Heart left ventricle (tissue), 16 donors: ENCODE results near the gene SRBD1. TPM values are rescaled to one million over a fixed set of nuclear protein-coding genes. Genes with fewer than 3 reads are reported as not detected.

Experiments
- ATAC-seq, 4 donors: fragments of 200-7000 bp; cut with Tn5 transposase; one replicate each; pipeline ENCODE4 v1.9.1; 2020 to 2022; ENCODE audit warnings: moderate library complexity in 4 of 4, mild to moderate bottlenecking in 3 of 4, moderate number of reproducible peaks in 1 of 4
- DNase-seq, 5 donors: peaks; one replicate each; pipeline ENCODE4 v3.0.0-alpha.2; 2020
- H3K27ac ChIP-seq, 12 donors: fragments of 200-600 bp; sonication (generic) in 4 of 12; one replicate each; pipeline versions ENCODE4 v1.5.0 to v1.8.0; 2016 to 2022; ENCODE audit warnings: mild to moderate bottlenecking in 2 of 12
- H3K27me3 ChIP-seq, 9 donors: fragments of 200-600 bp; sonication (generic) in 2 of 9; one replicate each; pipeline versions ENCODE4 v1.5.1 to v1.8.0; 2016 to 2022; ENCODE audit warnings: mild to moderate bottlenecking in 3 of 9
- H3K36me3 ChIP-seq, 9 donors: fragments of 200-600 bp; sonication (generic) in 2 of 9; one replicate each; pipeline versions ENCODE4 v1.5.0 to v1.8.0; 2018 to 2022; ENCODE audit warnings: mild to moderate bottlenecking in 2 of 9
- H3K4me1 ChIP-seq, 12 donors: fragments of 200-600 bp; sonication (generic) in 4 of 12; one replicate each; pipeline versions ENCODE4 v1.5.0 to v1.8.0; 2016 to 2022; ENCODE audit warnings: mild to moderate bottlenecking in 3 of 12
- H3K4me3 ChIP-seq, 12 donors: fragments of 200-600 bp; sonication (generic) in 4 of 12; one replicate each; pipeline versions ENCODE4 v1.5.0 to v1.8.0; 2017 to 2022; ENCODE audit warnings: mild to moderate bottlenecking in 9 of 12, moderate library complexity in 4 of 12
- H3K9me3 ChIP-seq, 12 donors: fragments of 200-600 bp; sonication (generic) in 4 of 12; one replicate each; pipeline versions ENCODE4 v1.5.0 to v1.8.0; 2016 to 2022; ENCODE audit warnings: mild to moderate bottlenecking in 1 of 12
- POLR2A ChIP-seq, 2 donors: fragments of 450-650 bp; IDR thresholded peaks; one replicate each; pipeline ENCODE4 v1.6.1; 2017; ENCODE audit warnings: antibody characterized with exemption in 2 of 2, mild to moderate bottlenecking in 2 of 2, moderate library complexity in 2 of 2
- WGBS, 4 donors: extraction: QIAGEN DNeasy Blood & Tissue Kit in 2 of 4; methylation state at CpG; one replicate each; pipeline versions ENCODE4 v1.1.5 to v1.1.7; 2013 to 2018; 5-methylcytosine and 5-hydroxymethylcytosine counted together
- intact Hi-C, 10 donors: fragments of 100-400 bp; cut with DNase I; formaldehyde crosslinking; loops; one replicate each; pipeline versions ENCODE4 v1.11.1 to v1.14.2; 2022
- polyA plus RNA-seq, 2 donors: library from polyadenylated mRNA; stranded (reverse); fragments of 200-250 nt; gene quantifications; one replicate each; pipeline ENCODE4 v1.2.3, GENCODE V29; 2013
- total RNA-seq, 9 donors: library from RNA; depleted of rRNA in 2 of 9; stranded (reverse); fragments of >200 nt in 2 of 9; fragmentation: NEBNext Ultra II Directional in 3 of 9; extraction: Animal tissue kit (Norgen Biotek cat#: 25700) in 3 of 9; gene quantifications; one replicate each; pipeline versions ENCODE4 v1.1.0 to v1.2.4, GENCODE V29; 2016 to 2023
- TF ChIP-seq, protein P1 (sequence below), 12 donors: fragments of 200-600 bp; sonication (generic) in 4 of 12; IDR thresholded peaks; one replicate each; pipeline versions ENCODE4 v1.5.0 to v1.8.0; 2018 to 2022; ENCODE audit warnings: antibody characterized with exemption in 12 of 12, mild to moderate bottlenecking in 5 of 12
- donor health status: ischemic (EF 13 %, LVEDD 7.1; RV severe dilation, severe dysfunction).
- donor health status: healthy with polysubstance abuse.
- donor health status: DM: no; HTN: yes; CAD: no.
- donor health status: DM: no; HTN: no; CAD: no.
- donor health status: ischemic (EF 25% LVEDD 6.9; RV normal size, moderate dysfunction).
- donor health status: ischemic (EF 25% LVEDD 5.7; RV mildly dilated, moderate dysfunction).
- donor health status: healthy.
- donor health status: DM: yes; HTN: yes; CAD: no.
- donor health status: ischemic (EF 35%, LVEDD 5.7; RV mildly dilated, moderate dysfunction).
- donor health status: nonischemic (EF 11% LVEDD 7.7; RV severe dilation, severe dysfunction).
- donor health status: DM: yes; HTN: yes; CAD: no.
- donor health status: PGD.
- donor health status: ischemic (EF 29% LVEDD 5.4; RV normal size, mild dysfunction).
- donor health status: nonischemic (EF 23%, LVEDD 6.1; RV moderate dilation, normal function).

Gene SRBD1
- total and polyA plus RNA-seq, 11 donors, result 3.0 to 16.9 (median 10.2) TPM

DNA sequence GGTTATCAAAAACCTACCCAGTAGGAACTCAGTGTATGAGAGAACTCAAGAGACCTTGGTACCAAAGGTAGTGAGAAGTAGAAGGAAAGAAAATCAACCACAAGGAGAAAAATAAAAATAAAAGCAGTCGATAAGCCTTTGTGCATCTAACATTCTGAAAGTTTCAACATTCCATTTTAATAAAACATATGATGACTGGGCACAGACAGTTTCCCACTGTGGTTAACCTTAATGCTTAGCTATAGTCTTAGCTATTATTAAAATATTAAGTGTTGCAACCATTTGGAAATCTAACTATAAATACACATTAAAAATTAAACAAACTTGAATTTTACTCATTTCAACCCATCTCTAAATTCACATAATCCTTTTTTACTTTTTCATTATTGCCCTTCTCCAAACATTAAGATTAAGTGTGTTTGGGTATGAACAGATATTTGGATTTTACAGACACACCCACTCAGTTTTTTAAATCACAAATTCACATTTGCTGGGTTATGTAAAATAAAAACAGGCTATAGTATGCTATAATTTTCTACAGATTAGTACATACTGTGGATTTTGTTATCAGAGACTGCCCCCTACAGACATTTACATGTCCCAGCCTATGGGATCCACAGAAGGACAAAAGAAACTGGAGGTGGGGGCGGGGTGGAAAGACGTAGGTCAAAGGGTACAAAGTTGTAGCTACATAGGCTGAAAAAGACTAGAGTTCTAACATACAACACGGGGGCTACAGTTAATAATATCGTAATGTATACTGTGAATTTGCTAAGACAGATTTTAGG is 32.8 kb downstream of the SRBD1 start:
- DNase-seq (no peak), ATAC-seq (no peak)
- 88 to 90% (median 89%) methylated on average over 5 of the region's 5 CpGs for WGBS, 4 donors
- Histone ChIP-seq H3K9me3 (no peaks in the 10 kb centered on the region), H3K4me1 (peaks cover 0 to 6% (median 0%) of the 10 kb centered on the region in 12 donors), H3K4me3 (no peak overlapping the region), H3K36me3 (peaks cover 0 to 54% (median 18%) of the 10 kb centered on the region in 9 donors), H3K27ac (no peak overlapping the region), H3K27me3 (no peaks in the 10 kb centered on the region)
- TF ChIP-seq, protein P1, sequence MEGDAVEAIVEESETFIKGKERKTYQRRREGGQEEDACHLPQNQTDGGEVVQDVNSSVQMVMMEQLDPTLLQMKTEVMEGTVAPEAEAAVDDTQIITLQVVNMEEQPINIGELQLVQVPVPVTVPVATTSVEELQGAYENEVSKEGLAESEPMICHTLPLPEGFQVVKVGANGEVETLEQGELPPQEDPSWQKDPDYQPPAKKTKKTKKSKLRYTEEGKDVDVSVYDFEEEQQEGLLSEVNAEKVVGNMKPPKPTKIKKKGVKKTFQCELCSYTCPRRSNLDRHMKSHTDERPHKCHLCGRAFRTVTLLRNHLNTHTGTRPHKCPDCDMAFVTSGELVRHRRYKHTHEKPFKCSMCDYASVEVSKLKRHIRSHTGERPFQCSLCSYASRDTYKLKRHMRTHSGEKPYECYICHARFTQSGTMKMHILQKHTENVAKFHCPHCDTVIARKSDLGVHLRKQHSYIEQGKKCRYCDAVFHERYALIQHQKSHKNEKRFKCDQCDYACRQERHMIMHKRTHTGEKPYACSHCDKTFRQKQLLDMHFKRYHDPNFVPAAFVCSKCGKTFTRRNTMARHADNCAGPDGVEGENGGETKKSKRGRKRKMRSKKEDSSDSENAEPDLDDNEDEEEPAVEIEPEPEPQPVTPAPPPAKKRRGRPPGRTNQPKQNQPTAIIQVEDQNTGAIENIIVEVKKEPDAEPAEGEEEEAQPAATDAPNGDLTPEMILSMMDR (IDR thresholded peaks at IDR 0.05), result peak in 4 of 12 donors; percentile 10 to 20 (median 14)
- TF ChIP-seq POLR2A (IDR thresholded peaks at IDR 0.05), result no peak
- intact Hi-C loops, result no loop called here

DNA sequence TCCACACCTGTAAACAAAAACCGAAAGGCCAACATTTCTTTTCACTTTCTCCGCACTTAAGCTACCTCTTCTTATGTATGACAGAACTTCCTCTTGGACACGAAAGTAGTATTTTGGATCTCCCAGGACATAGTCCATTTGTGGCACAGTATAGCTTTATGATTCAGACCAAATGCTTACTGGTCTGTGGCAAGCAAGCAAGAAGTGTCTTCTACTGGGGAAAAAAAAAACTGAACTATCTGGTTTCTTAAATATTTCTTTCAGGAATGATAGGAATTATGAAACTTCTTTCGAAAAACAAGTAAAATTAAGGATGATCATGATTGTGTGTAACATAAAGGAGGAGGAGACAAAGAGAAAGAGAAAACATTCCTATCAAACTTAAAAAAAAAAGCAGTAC is 33.6 kb downstream of the SRBD1 start:
- no peak for TF ChIP-seq POLR2A (IDR thresholded peaks at IDR 0.05)
- TF ChIP-seq, protein P1 (IDR thresholded peaks at IDR 0.05), result no peak
- no peak overlapping the region for H3K27ac ChIP-seq
- DNase-seq, result no peak
- WGBS, 4 donors, result 84 to 97% (median 92%) methylated on average over 4 of the region's 4 CpGs
- H3K4me1 ChIP-seq, result no peaks in the 10 kb centered on the region
- no peaks in the 10 kb centered on the region for H3K9me3 ChIP-seq
- no peak for ATAC-seq
- no peaks in the 10 kb centered on the region for H3K27me3 ChIP-seq
- H3K4me3 ChIP-seq, result no peak overlapping the region
- H3K36me3 ChIP-seq, result peaks cover 0 to 63% (median 23%) of the 10 kb centered on the region in 9 donors
- intact Hi-C loops, result no loop called here

DNA sequence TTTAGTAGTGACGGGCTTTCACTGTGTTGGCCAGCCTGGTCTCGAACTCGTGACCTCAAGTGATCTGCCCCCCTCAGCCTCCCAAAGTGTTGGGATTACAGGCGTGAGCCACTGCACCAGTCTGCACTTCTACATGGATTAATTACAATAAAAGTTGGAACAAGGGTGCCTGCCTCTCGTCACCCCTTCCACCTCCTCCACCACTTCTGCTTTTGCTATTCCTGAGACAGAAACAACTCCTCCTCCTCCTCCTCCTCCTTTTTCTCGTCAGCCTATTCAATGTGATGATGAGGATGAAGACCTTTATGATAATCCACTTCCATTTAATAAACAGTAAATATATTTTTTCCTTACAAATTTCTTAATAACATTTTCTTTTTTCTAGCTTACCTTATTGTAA is 35.2 kb downstream of the SRBD1 start:
- no peaks in the 10 kb centered on the region for H3K9me3 ChIP-seq
- DNase-seq (no peak), ATAC-seq (no peak)
- H3K4me3 ChIP-seq, result no peak overlapping the region
- H3K27ac ChIP-seq, result no peak overlapping the region
- H3K36me3 ChIP-seq, result peaks cover 0 to 53% (median 25%) of the 10 kb centered on the region in 9 donors
- H3K4me1 ChIP-seq, result no peaks in the 10 kb centered on the region
- WGBS, 4 donors, result 92 to 95% (median 93%) methylated on average over 6 of the region's 6 CpGs
- H3K27me3 ChIP-seq, result no peaks in the 10 kb centered on the region
- intact Hi-C loops, result no loop called here
- TF ChIP-seq POLR2A (IDR thresholded peaks at IDR 0.05), result no peak
- TF ChIP-seq, protein P1 (IDR thresholded peaks at IDR 0.05), result no peak

DNA sequence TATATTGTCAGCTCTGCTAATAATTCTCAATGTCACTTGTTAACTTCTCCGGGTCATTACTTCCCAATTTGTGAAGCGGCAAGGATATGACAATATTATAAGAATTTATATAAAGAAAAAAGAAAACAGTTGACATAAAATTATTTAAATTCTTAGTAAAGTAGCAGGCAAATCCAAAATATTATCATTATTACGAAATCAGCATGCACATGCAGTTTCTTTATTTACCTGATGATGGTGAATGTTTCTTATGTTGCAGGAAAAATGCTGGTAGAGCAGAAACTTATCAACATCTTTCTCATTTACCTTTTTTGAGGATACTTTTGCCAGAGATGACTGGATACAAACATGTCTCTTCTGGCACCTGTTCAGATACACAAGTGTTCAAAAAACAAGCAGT is 38.1 kb downstream of the SRBD1 start:
- H3K27ac ChIP-seq, result no peak overlapping the region
- H3K9me3 ChIP-seq, result no peaks in the 10 kb centered on the region
- H3K4me3 ChIP-seq, result no peak overlapping the region
- no peaks in the 10 kb centered on the region for H3K27me3 ChIP-seq
- ATAC-seq (no peak), DNase-seq (no peak)
- TF ChIP-seq POLR2A (IDR thresholded peaks at IDR 0.05), result no peak
- TF ChIP-seq, protein P1 (IDR thresholded peaks at IDR 0.05), result no peak
- peaks cover 0 to 16% (median 0%) of the 10 kb centered on the region in 12 donors for H3K4me1 ChIP-seq
- intact Hi-C loops, result no loop called here
- H3K36me3 ChIP-seq, result peaks cover 0 to 35% (median 16%) of the 10 kb centered on the region in 9 donors
- WGBS, 4 donors, result 95 to 100% (median 96%) methylated on average over 3 of the region's 3 CpGs
